Measurements from ENCODE around the gene ECSCR. TPM values are rescaled to one million over a fixed set of nuclear protein-coding genes. Genes with fewer than 3 reads are reported as not detected.
"Not testable (repeated sequence)": the region's sequence is repeated elsewhere in the genome, so short reads cannot be mapped to it uniquely, and the experiment has no call there.

The ECSCR gene, protein sequence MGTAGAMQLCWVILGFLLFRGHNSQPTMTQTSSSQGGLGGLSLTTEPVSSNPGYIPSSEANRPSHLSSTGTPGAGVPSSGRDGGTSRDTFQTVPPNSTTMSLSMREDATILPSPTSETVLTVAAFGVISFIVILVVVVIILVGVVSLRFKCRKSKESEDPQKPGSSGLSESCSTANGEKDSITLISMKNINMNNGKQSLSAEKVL
- 1 to 10 TPM in 3 of 4 donors, not detected in 1; 2.2 to 4.8 (median 3.6) TPM for total RNA-seq

DNA sequence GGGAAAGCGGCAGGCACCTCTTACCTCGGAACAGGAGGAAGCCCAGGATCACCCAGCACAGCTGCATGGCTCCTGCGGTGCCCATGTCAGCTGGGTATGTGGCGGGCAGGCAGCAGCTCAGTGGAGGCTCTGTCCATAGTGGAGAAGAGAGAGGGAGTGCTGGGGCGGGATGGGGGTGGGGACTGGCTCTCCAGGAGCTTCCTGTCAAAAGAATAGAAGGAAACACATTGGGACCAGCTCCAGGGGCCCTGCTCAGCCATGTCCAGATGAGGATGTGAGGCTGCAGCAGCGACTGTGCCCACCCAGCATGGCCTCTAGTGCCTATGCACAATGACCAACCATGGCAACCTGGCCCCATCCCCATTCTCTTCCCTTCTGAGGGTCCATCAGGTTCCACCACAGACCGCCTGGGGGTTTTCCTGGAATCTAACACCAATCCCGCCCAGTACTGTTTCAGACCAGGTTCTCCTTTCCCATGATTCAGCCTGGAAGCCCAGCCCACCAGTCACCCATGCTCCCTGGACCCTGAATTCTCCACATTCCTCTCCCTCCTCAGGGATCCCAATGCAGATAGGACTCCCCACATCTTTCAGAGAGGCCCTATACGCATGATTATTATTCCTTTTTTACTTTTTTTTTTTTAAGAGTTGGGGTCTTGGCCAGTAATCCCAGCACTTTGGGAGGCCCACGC, at the start of gene ECSCR:
TSS of gene ECSCR (minus strand) at position 158 of the 691 bp plus-strand sequence. CDS start at position 85, 73 bp downstream.
- no peak within 1 kb of the TSS for H3K4me3 ChIP-seq
- no peaks in the 10 kb centered on the region for H3K9me3 ChIP-seq
- TF ChIP-seq, protein P1, sequence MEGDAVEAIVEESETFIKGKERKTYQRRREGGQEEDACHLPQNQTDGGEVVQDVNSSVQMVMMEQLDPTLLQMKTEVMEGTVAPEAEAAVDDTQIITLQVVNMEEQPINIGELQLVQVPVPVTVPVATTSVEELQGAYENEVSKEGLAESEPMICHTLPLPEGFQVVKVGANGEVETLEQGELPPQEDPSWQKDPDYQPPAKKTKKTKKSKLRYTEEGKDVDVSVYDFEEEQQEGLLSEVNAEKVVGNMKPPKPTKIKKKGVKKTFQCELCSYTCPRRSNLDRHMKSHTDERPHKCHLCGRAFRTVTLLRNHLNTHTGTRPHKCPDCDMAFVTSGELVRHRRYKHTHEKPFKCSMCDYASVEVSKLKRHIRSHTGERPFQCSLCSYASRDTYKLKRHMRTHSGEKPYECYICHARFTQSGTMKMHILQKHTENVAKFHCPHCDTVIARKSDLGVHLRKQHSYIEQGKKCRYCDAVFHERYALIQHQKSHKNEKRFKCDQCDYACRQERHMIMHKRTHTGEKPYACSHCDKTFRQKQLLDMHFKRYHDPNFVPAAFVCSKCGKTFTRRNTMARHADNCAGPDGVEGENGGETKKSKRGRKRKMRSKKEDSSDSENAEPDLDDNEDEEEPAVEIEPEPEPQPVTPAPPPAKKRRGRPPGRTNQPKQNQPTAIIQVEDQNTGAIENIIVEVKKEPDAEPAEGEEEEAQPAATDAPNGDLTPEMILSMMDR (IDR thresholded peaks at IDR 0.05) = no peak
- TF ChIP-seq POLR2AphosphoS5 (IDR thresholded peaks at IDR 0.05) = no peak
- 84 to 100% methylated on average over 3 to 10 of the region's 10 CpGs for WGBS, 2 donors (ENCODE audit: low coverage in 1 of 2)
- intact Hi-C loops (cut with DNase I; ENCODE audit: low total_unique reads) (no loop called here), in situ Hi-C loops (cut with MboI; ENCODE audit: low pct_ligation_motif_present in 1 of 4, low pct_unique_long_range_greater_than_20kb in 1 of 4, low sequenced_read_pairs in 3 of 4) (no loop called here)
- peaks cover 0 to 19% (median 9%) of the 10 kb centered on the region in 4 donors for H3K4me1 ChIP-seq
- H3K36me3 ChIP-seq = no peaks in the 10 kb centered on the region
- peak within 1 kb of the TSS; percentile 11 to 49 (median 33) for H3K27ac ChIP-seq
- no peaks in the 10 kb centered on the region for H3K27me3 ChIP-seq
- no peak for DNase-seq

DNA sequence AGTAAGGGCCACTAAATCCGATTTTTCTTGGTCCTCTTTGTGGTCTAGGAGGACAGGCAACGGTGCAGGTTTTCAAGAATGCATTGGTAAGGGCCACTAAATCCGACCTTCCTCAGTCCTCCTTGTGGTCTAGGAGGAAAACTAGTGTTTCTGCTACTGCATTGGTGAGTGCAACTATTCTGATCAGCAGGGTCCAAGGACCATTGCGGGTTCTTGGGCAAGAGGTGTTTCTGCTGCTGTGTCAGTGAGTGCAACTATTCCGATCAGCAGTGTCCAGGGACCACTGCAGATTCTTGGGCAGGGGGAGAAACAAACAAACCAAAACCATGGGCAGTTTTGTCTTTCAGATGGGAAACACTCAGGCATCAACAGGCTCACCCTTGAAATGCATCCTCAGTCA, 42.2 kb upstream of the ECSCR start:
- intact Hi-C loops (cut with DNase I; ENCODE audit: low total_unique reads); DNase-seq; H3K4me1 ChIP-seq; H3K4me3 ChIP-seq; H3K27me3 ChIP-seq; H3K27ac ChIP-seq; H3K36me3 ChIP-seq; H3K9me3 ChIP-seq: not testable (repeated sequence)
- 85 to 93% methylated on average over 4 to 5 of the region's 5 CpGs for WGBS, 2 donors (ENCODE audit: low coverage in 1 of 2)
- in situ Hi-C loops (cut with MboI; ENCODE audit: low pct_ligation_motif_present in 1 of 4, low pct_unique_long_range_greater_than_20kb in 1 of 4, low sequenced_read_pairs in 3 of 4) = loop anchor here in 1 of 4 donors (10.0 kb wide), 1 partner anchor 80 kb away; no protein-coding TSS in a partner anchor

DNA sequence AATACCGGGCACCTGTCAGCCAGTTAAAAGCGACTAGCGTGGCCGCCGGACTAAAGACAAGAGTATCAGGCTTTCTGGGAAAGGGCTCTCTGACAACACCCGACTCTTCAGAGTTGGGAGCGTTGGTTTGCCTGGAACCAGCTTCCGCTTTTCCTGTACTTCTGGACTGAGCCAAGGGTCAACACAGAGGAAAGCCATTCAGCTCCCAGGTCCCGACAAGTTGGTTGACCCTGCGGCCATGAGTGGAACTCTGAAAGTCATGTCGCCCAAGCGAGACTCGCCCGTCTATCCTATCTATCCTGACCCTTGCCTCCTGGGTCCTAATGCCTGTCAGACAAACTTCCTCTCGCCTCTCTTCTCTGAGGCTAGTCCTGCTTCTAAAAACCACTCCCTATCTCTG, 41.3 kb upstream of the ECSCR start:
- WGBS, 2 donors (ENCODE audit: low coverage in 1 of 2) = 53 to 79% methylated on average over 5 to 15 of the region's 15 CpGs
- H3K36me3 ChIP-seq; intact Hi-C loops (cut with DNase I; ENCODE audit: low total_unique reads); H3K4me1 ChIP-seq; H3K4me3 ChIP-seq; DNase-seq; H3K27me3 ChIP-seq; H3K27ac ChIP-seq; H3K9me3 ChIP-seq: not testable (repeated sequence)
- in situ Hi-C loops (cut with MboI; ENCODE audit: low pct_ligation_motif_present in 1 of 4, low pct_unique_long_range_greater_than_20kb in 1 of 4, low sequenced_read_pairs in 3 of 4) = loop anchor here in 1 of 4 donors (10.0 kb wide), 1 partner anchor 79 kb away; no protein-coding TSS in a partner anchor

DNA sequence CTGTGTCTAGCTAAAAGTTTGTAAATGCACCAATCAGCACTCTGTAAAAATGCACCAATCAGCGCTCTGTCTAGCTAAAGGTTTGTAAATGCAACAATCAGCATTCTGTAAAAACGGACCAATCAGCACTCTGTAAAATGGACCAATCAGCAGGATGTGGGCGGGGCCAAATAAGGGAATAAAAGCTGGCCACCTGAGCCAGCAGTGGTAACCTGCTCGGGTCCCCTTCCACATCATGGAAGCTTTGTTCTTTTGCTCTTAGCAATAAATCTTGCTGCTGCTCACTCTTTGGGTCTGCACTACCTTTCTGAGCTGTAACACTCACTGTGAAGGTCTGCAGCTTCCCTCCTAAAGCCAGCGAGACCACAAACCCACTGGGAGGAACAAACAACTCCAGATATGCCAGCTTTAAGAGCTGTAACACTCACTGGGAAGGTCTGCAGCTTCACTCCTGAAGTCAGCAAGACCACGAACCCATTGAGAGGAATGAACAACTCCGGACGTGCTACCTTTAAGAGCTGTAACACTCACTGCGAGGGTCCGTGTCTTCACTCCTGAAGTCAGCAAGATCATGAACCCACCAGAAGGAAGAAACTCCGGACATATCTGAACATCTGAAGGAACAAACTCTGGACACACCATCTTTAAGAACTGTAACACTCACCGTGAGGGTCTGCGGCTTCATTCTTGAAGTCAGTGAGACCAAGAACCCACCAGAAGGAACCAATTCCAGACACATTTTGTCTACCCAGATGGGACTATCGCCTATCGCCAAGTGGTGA, 40.7 kb upstream of the ECSCR start:
- H3K9me3 ChIP-seq; H3K27me3 ChIP-seq; H3K4me3 ChIP-seq; DNase-seq; H3K36me3 ChIP-seq; intact Hi-C loops (cut with DNase I; ENCODE audit: low total_unique reads); H3K27ac ChIP-seq; H3K4me1 ChIP-seq: not testable (repeated sequence)
- in situ Hi-C loops (cut with MboI; ENCODE audit: low pct_ligation_motif_present in 1 of 4, low pct_unique_long_range_greater_than_20kb in 1 of 4, low sequenced_read_pairs in 3 of 4) = loop anchor here in 1 of 4 donors (10.0 kb wide), 1 partner anchor 78 kb away; no protein-coding TSS in a partner anchor
- WGBS, 2 donors (ENCODE audit: low coverage in 1 of 2) = 53 to 92% methylated on average over 3 to 15 of the region's 15 CpGs

DNA sequence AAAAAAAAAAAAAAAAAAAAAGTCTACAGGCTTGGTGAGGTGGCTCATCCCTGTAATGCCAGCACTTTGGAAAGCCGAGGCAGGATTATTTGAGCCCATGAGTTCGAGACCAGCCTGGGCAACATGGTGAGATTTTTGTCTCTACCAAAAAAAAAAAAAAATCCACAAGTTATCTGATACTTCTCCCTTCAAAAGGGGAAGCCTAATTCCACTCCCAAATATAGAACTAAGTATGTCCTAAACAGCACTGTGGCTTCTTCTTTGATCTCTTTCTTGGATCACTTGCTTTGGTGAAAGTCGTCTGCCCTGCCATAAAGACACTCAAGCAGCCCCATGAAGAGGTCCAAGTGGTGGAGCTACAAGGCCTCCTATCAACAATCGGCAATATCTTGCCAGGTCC, 38.8 kb upstream of the ECSCR start:
- no peaks in the 10 kb centered on the region for H3K27me3 ChIP-seq
- in situ Hi-C loops (cut with MboI; ENCODE audit: low pct_ligation_motif_present in 1 of 4, low pct_unique_long_range_greater_than_20kb in 1 of 4, low sequenced_read_pairs in 3 of 4) (loop anchor here in 1 of 4 donors (10.0 kb wide), 1 partner anchor 77 kb away; no protein-coding TSS in a partner anchor), intact Hi-C loops (cut with DNase I; ENCODE audit: low total_unique reads) (no loop called here)
- no peak for DNase-seq
- H3K27ac ChIP-seq = no peak overlapping the region
- 87% methylated on average over 4 of the region's 4 CpGs; no CpG with 5 or more reads in 1 of the 2 donors for WGBS, 2 donors (ENCODE audit: low coverage in 1 of 2)
- TF ChIP-seq POLR2AphosphoS5 (IDR thresholded peaks at IDR 0.05) (no peak), POLR2A (IDR thresholded peaks at IDR 0.05) (no peak), EP300 (IDR thresholded peaks at IDR 0.05; ENCODE audit: low read depth) (no peak)
- TF ChIP-seq, protein P1 (IDR thresholded peaks at IDR 0.05) = no peak
- H3K4me1 ChIP-seq = no peaks in the 10 kb centered on the region
- no peaks in the 10 kb centered on the region for H3K36me3 ChIP-seq
- H3K4me3 ChIP-seq = no peak overlapping the region
- no peaks in the 10 kb centered on the region for H3K9me3 ChIP-seq

All from transverse colon (tissue), 4 donors.